ENCODE results near the gene LIPJ.

Gene LIPJ

DNA sequence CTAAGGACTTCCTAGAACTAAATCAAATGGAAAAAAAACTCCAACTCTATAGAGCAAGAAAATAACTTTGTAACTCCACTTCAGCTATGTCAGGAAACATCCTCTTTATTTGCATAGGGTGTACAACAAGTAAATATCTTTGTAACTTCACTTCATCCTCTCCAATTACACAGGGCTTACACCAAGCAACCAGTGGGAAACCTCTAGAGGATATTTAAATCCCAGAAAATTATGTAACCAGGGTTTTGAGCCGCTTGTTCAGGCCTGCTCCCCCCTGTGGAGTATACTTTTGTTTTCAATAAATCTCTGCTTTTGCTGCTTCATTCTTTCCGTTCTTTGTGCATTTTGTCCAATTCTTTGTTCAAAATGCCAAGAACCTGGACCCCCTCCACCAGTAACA lies 22.2 kb downstream of the LIPJ start:
- DNase-seq (ENCODE audit: low spot score): no peak
- in situ Hi-C loops (cut with MboI; ENCODE audit: low pct_unique_long_range_greater_than_20kb, low sequenced_read_pairs, unreplicated experiment): no loop called here
- TF ChIP-seq, protein P1, sequence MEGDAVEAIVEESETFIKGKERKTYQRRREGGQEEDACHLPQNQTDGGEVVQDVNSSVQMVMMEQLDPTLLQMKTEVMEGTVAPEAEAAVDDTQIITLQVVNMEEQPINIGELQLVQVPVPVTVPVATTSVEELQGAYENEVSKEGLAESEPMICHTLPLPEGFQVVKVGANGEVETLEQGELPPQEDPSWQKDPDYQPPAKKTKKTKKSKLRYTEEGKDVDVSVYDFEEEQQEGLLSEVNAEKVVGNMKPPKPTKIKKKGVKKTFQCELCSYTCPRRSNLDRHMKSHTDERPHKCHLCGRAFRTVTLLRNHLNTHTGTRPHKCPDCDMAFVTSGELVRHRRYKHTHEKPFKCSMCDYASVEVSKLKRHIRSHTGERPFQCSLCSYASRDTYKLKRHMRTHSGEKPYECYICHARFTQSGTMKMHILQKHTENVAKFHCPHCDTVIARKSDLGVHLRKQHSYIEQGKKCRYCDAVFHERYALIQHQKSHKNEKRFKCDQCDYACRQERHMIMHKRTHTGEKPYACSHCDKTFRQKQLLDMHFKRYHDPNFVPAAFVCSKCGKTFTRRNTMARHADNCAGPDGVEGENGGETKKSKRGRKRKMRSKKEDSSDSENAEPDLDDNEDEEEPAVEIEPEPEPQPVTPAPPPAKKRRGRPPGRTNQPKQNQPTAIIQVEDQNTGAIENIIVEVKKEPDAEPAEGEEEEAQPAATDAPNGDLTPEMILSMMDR (IDR thresholded peaks at IDR 0.05; ENCODE audit: extremely low read depth, insufficient read depth, missing control alignments): no peak

DNA sequence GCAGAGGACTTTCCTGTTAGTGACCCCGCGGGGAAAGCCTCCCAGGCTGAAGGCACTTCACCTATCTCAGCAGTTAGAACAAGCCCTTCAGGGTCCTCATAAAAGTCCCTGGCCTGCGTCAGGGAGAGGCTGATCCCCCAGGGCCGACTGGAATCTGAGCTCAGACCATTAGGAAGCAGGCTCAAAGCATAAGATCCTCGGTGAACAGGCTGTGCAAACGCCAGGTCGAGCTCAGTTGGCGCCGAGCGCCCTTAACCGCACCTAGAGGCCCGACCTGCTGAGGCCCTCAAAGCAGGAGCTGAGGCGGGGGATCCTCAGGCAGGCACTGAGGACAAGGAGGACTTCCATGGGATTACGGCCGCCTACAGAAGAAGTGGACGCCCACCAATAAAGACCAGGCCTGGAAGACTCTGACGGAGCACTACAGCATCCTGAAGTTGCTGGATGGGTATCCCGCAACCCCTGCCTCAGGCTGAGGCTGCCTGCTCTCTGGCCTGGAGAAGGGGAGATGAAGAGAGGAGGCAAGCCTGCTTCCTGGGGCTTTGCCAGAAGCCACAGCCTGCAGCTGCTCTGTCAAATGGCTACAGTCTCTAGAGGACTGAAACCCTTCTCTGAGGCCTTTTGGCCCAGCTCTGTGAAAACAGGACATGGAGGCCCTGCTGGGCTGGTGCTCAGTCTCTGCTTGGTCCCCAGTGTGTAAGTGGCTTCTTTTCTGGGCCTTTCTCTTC lies 29.9 kb downstream of the LIPJ start:
- in situ Hi-C loops (cut with MboI; ENCODE audit: low pct_unique_long_range_greater_than_20kb, low sequenced_read_pairs, unreplicated experiment): no loop called here
- no peak for DNase-seq (ENCODE audit: low spot score)
- TF ChIP-seq, protein P1 (IDR thresholded peaks at IDR 0.05; ENCODE audit: extremely low read depth, insufficient read depth, missing control alignments): no peak

DNA sequence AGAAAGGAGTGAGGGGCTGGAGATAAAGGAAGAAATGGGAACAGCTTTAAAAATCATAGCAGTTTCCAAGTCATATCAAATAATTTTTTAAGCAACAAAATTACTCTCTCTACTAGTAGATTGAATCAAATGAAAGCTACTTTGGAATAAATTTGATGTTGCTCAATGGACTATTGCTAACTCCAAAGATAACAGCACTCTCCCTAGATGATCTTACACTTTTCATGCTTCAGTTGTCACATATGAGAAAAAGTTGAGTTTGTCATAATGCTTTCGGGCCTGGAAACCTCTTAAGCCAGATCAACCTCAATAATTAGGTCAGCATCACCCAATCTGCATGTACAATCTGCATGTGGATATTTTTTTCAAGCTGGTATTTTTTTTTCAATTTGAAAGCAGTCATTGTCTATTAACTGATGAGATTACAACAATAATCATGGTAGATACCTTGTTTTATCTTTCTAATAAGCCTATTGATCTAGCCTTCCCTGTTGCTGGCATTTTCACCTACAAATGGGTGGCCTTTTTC lies 31.3 kb downstream of the LIPJ start:
- DNase-seq (ENCODE audit: low spot score): no peak
- in situ Hi-C loops (cut with MboI; ENCODE audit: low pct_unique_long_range_greater_than_20kb, low sequenced_read_pairs, unreplicated experiment): no loop called here
- TF ChIP-seq, protein P1 (IDR thresholded peaks at IDR 0.05; ENCODE audit: extremely low read depth, insufficient read depth, missing control alignments): no peak

DNA sequence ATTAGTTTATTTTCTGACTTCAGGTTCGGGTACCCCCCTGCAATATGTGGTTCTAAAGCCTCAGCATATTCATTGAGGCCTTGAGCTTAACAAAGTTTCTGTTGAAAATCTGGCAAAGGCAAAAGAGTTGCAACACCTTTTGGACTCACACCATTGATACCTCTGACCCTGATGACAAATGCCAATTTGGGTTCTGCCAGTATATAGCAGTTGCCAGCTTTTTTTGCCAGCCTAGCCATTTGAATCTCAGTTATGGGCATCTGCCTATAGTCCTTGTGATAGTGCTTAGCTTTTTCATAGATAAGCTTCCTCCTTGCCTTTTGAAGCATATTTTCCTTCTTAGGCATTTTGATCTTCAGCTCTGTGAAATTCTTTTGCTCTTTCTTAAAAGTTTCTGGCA lies 31.9 kb downstream of the LIPJ start:
- in situ Hi-C loops (cut with MboI; ENCODE audit: low pct_unique_long_range_greater_than_20kb, low sequenced_read_pairs, unreplicated experiment): no loop called here
- no peak for DNase-seq (ENCODE audit: low spot score)
- TF ChIP-seq, protein P1 (IDR thresholded peaks at IDR 0.05; ENCODE audit: extremely low read depth, insufficient read depth, missing control alignments): no peak

DNA sequence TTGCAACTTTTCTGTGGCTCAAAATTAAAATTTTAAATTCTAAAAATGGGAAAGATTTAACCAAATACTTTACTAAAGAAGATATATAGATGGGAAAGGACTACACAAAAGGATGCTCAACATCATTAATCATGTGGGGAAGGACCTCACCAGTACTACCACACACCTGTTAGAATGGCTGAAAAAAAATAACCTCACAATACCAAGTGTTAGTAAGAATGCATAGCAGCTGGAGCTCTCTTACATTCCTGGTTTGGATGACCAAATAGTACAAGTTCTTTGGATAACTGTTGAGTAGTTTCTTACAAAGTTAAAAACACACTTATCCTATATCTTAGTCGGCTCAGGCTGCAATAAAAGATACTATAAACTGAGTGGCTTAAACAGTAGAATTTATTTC lies 33.9 kb downstream of the LIPJ start:
- in situ Hi-C loops (cut with MboI; ENCODE audit: low pct_unique_long_range_greater_than_20kb, low sequenced_read_pairs, unreplicated experiment): no loop called here
- TF ChIP-seq, protein P1 (IDR thresholded peaks at IDR 0.05; ENCODE audit: extremely low read depth, insufficient read depth, missing control alignments): no peak
- no peak for DNase-seq (ENCODE audit: low spot score)

DNA sequence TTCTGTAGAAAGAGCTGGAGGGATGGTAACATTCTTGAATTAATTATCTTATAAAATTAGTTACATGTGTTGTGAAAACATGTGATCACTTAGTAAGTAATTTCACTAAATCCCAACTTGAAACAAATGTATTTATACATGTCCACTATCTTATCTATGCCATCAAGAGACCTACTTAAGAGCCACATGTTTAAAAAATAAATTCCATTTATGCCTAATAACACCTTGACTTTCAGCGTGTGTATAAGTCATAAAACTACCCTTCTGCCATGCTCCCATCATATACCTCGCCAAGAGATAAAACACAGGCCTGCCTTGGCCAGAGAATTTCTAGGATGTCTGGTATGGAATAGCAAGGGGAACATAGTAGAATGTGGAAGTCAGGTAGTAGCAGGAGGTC lies 37.3 kb downstream of the LIPJ start:
- TF ChIP-seq, protein P1 (IDR thresholded peaks at IDR 0.05; ENCODE audit: extremely low read depth, insufficient read depth, missing control alignments): no peak
- in situ Hi-C loops (cut with MboI; ENCODE audit: low pct_unique_long_range_greater_than_20kb, low sequenced_read_pairs, unreplicated experiment): no loop called here
- DNase-seq (ENCODE audit: low spot score): no peak
